Astrocyte (in vitro differentiated cells and primary cell): Measurements from ENCODE around the gene TGM6.

ENCODE experiments used
- EZH2 ChIP-seq: IDR thresholded peaks from 2 replicates; pipeline ENCODE4 v1.6.1; 2012; ENCODE audit warnings: mild to moderate bottlenecking, low read length, inconsistent platforms; ENCODE audit not compliant: insufficient read depth
- TF ChIP-seq, protein P1 (sequence below): IDR thresholded peaks from 2 replicates; pipeline ENCODE4 v1.5.1; 2011; ENCODE audit warnings: low read depth, mild to moderate bottlenecking, inconsistent platforms, low read length, moderate library complexity; ENCODE audit not compliant: insufficient read depth

DNA sequence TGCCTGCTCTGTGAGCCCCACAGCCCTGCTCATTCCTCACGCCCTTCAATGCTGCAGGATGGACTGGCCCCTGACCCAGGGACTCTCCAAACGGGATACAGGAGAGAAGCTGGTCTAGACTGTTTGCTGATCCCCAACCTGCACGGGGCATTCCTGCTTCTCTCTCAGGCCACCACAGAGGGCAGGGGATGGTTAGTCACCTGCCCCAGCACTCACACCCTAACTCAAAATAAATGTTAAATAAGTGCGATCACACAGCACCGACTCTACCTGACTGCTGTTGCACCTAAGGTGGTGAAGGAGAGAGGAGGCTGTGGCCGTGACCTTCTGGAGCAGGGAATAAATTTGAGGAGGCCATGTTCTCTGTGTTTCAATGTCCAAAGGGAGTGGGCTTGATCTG, 39.9 kb upstream of the TGM6 start:
- TF ChIP-seq, protein P1, sequence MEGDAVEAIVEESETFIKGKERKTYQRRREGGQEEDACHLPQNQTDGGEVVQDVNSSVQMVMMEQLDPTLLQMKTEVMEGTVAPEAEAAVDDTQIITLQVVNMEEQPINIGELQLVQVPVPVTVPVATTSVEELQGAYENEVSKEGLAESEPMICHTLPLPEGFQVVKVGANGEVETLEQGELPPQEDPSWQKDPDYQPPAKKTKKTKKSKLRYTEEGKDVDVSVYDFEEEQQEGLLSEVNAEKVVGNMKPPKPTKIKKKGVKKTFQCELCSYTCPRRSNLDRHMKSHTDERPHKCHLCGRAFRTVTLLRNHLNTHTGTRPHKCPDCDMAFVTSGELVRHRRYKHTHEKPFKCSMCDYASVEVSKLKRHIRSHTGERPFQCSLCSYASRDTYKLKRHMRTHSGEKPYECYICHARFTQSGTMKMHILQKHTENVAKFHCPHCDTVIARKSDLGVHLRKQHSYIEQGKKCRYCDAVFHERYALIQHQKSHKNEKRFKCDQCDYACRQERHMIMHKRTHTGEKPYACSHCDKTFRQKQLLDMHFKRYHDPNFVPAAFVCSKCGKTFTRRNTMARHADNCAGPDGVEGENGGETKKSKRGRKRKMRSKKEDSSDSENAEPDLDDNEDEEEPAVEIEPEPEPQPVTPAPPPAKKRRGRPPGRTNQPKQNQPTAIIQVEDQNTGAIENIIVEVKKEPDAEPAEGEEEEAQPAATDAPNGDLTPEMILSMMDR = no peak
- TF ChIP-seq EZH2 = no peak
